Hepatocyte (in vitro differentiated cells): Measurements from ENCODE around the gene COLQ. TPM values are rescaled to one million over a fixed set of nuclear protein-coding genes. Genes with fewer than 3 reads are reported as not detected.

Experiments
- DNase-seq: peaks from one replicate; pipeline ENCODE4 v3.0.0-alpha.2; 2016; ENCODE audit warnings: low spot score
- H2AFZ ChIP-seq: fragments of 200-600 bp; sonication (generic); 2 replicates; pipeline ENCODE4 v1.6.0; 2016; ENCODE audit warnings: antibody characterized with exemption, mild to moderate bottlenecking
- H3K27ac ChIP-seq: fragments of 200-600 bp; sonication (generic); 2 replicates; pipeline ENCODE4 v1.5.1; 2016; ENCODE audit warnings: mild to moderate bottlenecking
- H3K27me3 ChIP-seq: fragments of 200-600 bp; sonication (generic); 2 replicates; pipeline ENCODE4 v1.6.1; 2016
- H3K36me3 ChIP-seq: fragments of 200-600 bp; sonication (generic); replicated peaks from 2 replicates; pipeline ENCODE4 v1.5.1; 2016; ENCODE audit warnings: low read depth; ENCODE audit not compliant: insufficient read depth
- H3K4me1 ChIP-seq: fragments of 200-600 bp; sonication (generic); 2 replicates; pipeline ENCODE4 v1.5.1; 2016; ENCODE audit warnings: mild to moderate bottlenecking, moderate library complexity; ENCODE audit not compliant: insufficient read depth
- H3K4me2 ChIP-seq: fragments of 200-600 bp; sonication (generic); 2 replicates; pipeline ENCODE4 v1.6.0; 2016
- H3K4me3 ChIP-seq: fragments of 200-600 bp; sonication (generic); 2 replicates; pipeline ENCODE4 v1.5.1; 2016; ENCODE audit warnings: mild to moderate bottlenecking
- H3K79me2 ChIP-seq: fragments of 200-600 bp; sonication (generic); 2 replicates; pipeline ENCODE4 v1.6.0; 2017; ENCODE audit warnings: mild to moderate bottlenecking
- H3K9me2 ChIP-seq: fragments of 200-600 bp; sonication (generic); replicated peaks from 2 replicates; pipeline ENCODE4 v1.6.0; 2017; ENCODE audit warnings: mild to moderate bottlenecking; ENCODE audit not compliant: insufficient read depth
- H3K9me3 ChIP-seq: fragments of 200-600 bp; sonication (generic); 2 replicates; pipeline ENCODE4 v1.5.1; 2016; ENCODE audit warnings: low read depth, mild to moderate bottlenecking
- H4K20me1 ChIP-seq: fragments of 200-600 bp; sonication (generic); 2 replicates; pipeline ENCODE4 v1.6.0; 2016; ENCODE audit warnings: mild to moderate bottlenecking; ENCODE audit not compliant: insufficient read depth, poor library complexity, severe bottlenecking
- EZH2 ChIP-seq: fragments of 200-600 bp; sonication (generic); IDR thresholded peaks from 2 replicates; pipeline ENCODE4 v1.6.1; 2016; ENCODE audit warnings: antibody characterized with exemption, mild to moderate bottlenecking, borderline replicate concordance
- EZH2phosphoT487 ChIP-seq: fragments of 200-600 bp; sonication (generic); IDR thresholded peaks from one replicate; pipeline ENCODE4 v1.6.1; 2018; ENCODE audit warnings: antibody characterized with exemption, mild to moderate bottlenecking, low read depth, moderate library complexity; ENCODE audit not compliant: unreplicated experiment, severe bottlenecking
- WGBS: methylation state at CpG from one replicate; pipeline ENCODE4 v1.1.6; 2016; ENCODE audit warnings: low lambda C conversion rate; ENCODE audit errors: missing lambda C conversion rate; 5-methylcytosine and 5-hydroxymethylcytosine counted together
- polyA plus RNA-seq: library from polyadenylated mRNA; unstranded; fragments of >200 nt; fragmentation: Nextera tagmentation; extraction: Ambion mirVana; gene quantifications from 2 replicates; pipeline ENCODE4 v1.2.1, GENCODE V29; 2016
- total RNA-seq: library from RNA; depleted of rRNA; stranded (reverse); fragments of >200 nt; gene quantifications from 2 replicates; pipeline ENCODE4 v1.2.3, GENCODE V29; 2014
- TF ChIP-seq, protein P1 (sequence below): fragments of 200-600 bp; sonication (generic); IDR thresholded peaks from 2 replicates; pipeline ENCODE4 v1.5.1; 2016; ENCODE audit warnings: antibody characterized with exemption, mild to moderate bottlenecking; ENCODE audit not compliant: poor library complexity

COLQ gene
- total and polyA plus RNA-seq, 2 experiments from 2014 or later = 0.27 to 0.73 TPM

DNA sequence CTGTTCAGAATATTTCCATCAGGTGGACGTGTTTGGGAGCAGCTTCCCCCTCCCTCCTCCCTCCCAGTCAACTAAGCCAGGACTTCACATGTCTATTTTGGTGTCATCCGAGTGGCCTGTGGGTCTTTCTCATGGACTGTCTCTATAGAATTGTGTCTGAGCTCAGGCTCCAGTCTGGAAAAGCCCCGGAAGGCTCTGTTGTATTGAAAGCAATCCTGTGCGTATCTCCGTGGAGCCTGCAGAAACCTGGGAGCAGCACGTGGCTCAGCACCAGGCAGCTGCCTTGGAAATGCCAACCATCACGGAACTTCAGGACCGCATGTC is 25.2 kb downstream of the COLQ start:
- no peak overlapping the region for H3K4me3 ChIP-seq
- DNase-seq = no peak
- H3K9me3 ChIP-seq = no peaks in the 10 kb centered on the region
- H3K9me2 ChIP-seq = no peaks in the 10 kb centered on the region
- no peaks in the 10 kb centered on the region for H3K36me3 ChIP-seq
- H4K20me1 ChIP-seq = no peaks in the 10 kb centered on the region
- whole genome bisulfite sequencing = 66% methylated on average over 8 of the region's 8 CpGs
- TF ChIP-seq EZH2 = no peak
- TF ChIP-seq, protein P1, sequence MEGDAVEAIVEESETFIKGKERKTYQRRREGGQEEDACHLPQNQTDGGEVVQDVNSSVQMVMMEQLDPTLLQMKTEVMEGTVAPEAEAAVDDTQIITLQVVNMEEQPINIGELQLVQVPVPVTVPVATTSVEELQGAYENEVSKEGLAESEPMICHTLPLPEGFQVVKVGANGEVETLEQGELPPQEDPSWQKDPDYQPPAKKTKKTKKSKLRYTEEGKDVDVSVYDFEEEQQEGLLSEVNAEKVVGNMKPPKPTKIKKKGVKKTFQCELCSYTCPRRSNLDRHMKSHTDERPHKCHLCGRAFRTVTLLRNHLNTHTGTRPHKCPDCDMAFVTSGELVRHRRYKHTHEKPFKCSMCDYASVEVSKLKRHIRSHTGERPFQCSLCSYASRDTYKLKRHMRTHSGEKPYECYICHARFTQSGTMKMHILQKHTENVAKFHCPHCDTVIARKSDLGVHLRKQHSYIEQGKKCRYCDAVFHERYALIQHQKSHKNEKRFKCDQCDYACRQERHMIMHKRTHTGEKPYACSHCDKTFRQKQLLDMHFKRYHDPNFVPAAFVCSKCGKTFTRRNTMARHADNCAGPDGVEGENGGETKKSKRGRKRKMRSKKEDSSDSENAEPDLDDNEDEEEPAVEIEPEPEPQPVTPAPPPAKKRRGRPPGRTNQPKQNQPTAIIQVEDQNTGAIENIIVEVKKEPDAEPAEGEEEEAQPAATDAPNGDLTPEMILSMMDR = no peak
- TF ChIP-seq EZH2phosphoT487 = no peak
- H3K4me2 ChIP-seq = no peak overlapping the region
- H3K79me2 ChIP-seq = no peaks in the 10 kb centered on the region
- H3K27me3 ChIP-seq = no peaks in the 10 kb centered on the region
- no peak overlapping the region for H2AFZ ChIP-seq
- H3K4me1 ChIP-seq = no peaks in the 10 kb centered on the region
- no peak overlapping the region for H3K27ac ChIP-seq

DNA sequence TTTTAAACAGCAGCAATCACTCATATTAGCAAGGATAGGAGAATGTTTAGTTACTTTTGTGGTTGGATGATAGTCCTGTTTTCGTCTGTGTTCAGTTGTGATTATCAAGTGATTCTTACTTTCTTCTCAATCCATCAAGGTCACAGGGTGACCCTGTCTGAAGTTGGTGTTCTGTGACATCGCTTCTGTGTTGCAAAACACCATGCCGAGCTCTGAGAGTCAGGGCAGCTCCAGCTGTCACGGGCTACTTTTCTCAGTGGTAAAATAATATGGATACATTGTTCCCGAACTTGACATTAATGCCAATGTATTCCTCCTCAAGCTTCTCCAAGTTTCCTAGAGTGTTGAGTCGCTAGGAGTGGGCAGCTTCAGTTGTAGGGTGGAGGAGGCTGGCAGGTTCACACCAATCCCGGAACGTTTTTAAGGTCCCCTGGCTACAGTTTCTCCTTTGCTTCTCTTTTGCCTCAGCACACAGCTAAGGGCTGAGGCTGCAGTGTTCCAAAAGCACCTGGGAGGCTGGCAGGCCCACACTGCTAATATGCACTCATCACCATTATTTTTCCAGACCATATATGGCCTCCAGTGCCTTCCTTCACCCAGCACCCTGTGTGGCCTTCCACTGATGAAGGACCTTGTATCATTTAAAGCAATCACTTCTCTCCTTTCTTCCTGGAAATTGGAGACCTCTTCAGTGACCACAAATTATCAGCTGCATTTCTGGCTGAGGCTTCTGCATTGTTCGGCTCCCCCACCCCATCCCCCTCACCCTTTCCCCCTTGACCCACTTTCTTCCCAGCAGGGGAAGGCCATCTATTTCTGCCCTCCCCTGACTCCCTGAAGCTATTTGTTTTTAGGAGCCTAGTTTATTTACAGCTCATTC is 25.8 kb downstream of the COLQ start:
- Histone ChIP-seq H4K20me1 (no peaks in the 10 kb centered on the region), H3K27me3 (no peaks in the 10 kb centered on the region), H3K9me3 (no peaks in the 10 kb centered on the region), H3K4me3 (no peak overlapping the region), H3K79me2 (no peaks in the 10 kb centered on the region), H3K4me2 (no peak overlapping the region), H3K9me2 (no peaks in the 10 kb centered on the region), H3K27ac (no peak overlapping the region), H3K36me3 (no peaks in the 10 kb centered on the region), H3K4me1 (no peaks in the 10 kb centered on the region), H2AFZ (no peak overlapping the region)
- TF ChIP-seq, protein P1 = no peak
- TF ChIP-seq EZH2 = no peak
- no peak for TF ChIP-seq EZH2phosphoT487
- 75% methylated on average over 9 of the region's 9 CpGs for WGBS
- no peak for DNase-seq

DNA sequence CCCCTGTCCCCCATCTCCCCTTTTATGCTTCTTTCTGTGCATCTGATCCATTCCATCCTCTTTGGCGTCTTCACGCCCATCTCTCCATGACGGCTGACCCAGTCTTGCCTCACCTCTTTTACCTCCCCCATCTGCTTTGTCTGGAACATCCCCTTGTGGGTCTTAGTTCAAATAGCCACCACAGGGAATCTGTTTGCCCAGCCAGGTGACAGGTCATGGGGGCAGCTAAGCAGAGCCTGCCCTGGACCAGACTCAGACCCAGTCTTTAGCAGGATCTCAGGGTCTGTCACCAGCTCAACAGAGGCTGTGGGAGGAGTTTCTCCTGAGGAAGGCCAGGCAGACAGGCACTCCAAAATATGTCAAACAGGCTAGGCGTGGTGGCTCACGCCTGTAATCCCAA is 28.1 kb downstream of the COLQ start:
- H3K79me2 ChIP-seq = no peaks in the 10 kb centered on the region
- H3K4me3 ChIP-seq = no peak overlapping the region
- H3K27ac ChIP-seq = no peak overlapping the region
- H3K9me2 ChIP-seq = no peaks in the 10 kb centered on the region
- H3K36me3 ChIP-seq = no peaks in the 10 kb centered on the region
- DNase-seq = no peak
- H3K4me2 ChIP-seq = no peak overlapping the region
- H3K27me3 ChIP-seq = no peaks in the 10 kb centered on the region
- no peaks in the 10 kb centered on the region for H3K9me3 ChIP-seq
- TF ChIP-seq, protein P1 = no peak
- no peak for TF ChIP-seq EZH2
- no peak for TF ChIP-seq EZH2phosphoT487
- no peak overlapping the region for H2AFZ ChIP-seq
- no peaks in the 10 kb centered on the region for H4K20me1 ChIP-seq
- WGBS = 92% methylated on average over 5 of the region's 5 CpGs
- no peaks in the 10 kb centered on the region for H3K4me1 ChIP-seq
